ENCODE results near the gene PLPP4. TPM values are rescaled to one million over a fixed set of nuclear protein-coding genes. Genes with fewer than 3 reads are reported as not detected.

PLPP4 gene
- total RNA-seq, 1 experiment from 2014 or later: 10.7 TPM

DNA sequence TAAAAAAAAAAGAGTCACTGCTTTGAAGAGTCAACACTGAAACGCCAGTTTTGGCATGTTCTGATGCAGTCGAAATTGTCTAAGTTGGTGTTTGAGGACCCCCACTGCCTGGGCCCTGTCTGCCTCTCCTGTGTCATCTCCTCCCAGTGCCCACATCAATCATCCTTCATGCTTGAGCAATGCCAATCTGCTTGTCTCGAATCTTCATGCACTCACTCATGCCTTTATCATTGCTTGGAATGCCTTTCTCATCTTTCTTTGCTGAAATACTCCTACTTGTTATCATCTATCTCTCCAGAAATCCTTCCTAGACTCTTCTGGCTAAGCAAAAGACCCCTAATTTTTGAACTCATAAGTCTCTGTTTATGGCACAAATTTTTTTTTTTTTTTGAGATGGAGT lies 42.1 kb upstream of the PLPP4 start:
- TF ChIP-seq EZH2 (IDR thresholded peaks at IDR 0.05; ENCODE audit: low read length, unreplicated experiment): no peak
- TF ChIP-seq, protein P1, sequence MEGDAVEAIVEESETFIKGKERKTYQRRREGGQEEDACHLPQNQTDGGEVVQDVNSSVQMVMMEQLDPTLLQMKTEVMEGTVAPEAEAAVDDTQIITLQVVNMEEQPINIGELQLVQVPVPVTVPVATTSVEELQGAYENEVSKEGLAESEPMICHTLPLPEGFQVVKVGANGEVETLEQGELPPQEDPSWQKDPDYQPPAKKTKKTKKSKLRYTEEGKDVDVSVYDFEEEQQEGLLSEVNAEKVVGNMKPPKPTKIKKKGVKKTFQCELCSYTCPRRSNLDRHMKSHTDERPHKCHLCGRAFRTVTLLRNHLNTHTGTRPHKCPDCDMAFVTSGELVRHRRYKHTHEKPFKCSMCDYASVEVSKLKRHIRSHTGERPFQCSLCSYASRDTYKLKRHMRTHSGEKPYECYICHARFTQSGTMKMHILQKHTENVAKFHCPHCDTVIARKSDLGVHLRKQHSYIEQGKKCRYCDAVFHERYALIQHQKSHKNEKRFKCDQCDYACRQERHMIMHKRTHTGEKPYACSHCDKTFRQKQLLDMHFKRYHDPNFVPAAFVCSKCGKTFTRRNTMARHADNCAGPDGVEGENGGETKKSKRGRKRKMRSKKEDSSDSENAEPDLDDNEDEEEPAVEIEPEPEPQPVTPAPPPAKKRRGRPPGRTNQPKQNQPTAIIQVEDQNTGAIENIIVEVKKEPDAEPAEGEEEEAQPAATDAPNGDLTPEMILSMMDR (conservative IDR thresholded peaks at IDR 0.05; ENCODE audit: low read depth, low read length): no peak
- no peak for TF ChIP-seq EZH2phosphoT487 (IDR thresholded peaks at IDR 0.05; ENCODE audit: borderline replicate concordance, low read length)
- no TSS peak for BruUV-seq (replicated peaks)
- Histone ChIP-seq H3F3A (ENCODE audit: low read length, unreplicated experiment) (peaks cover 4% of the 10 kb centered on the region), H3K4me1 (ENCODE audit: insufficient read depth, low read length) (peaks cover 16% of the 10 kb centered on the region), H4K20me1 (ENCODE audit: low read length) (no peaks in the 10 kb centered on the region), H3K9me2 (replicated peaks; ENCODE audit: low read length) (no peaks in the 10 kb centered on the region), H3K9me3 (ENCODE audit: low read length) (no peaks in the 10 kb centered on the region), H2AFZ (ENCODE audit: low read length) (no peak overlapping the region), H3K4me3 (ENCODE audit: low read length) (no peak overlapping the region), H3K9ac (ENCODE audit: low read length) (no peak overlapping the region), H3K27me3 (ENCODE audit: low read length) (no peaks in the 10 kb centered on the region), H3K27ac (ENCODE audit: low read length) (no peak overlapping the region), H3K79me2 (ENCODE audit: low read length) (no peaks in the 10 kb centered on the region), H3K4me2 (ENCODE audit: low read length) (no peak overlapping the region), H3K36me3 (ENCODE audit: low read depth, low read length) (no peaks in the 10 kb centered on the region)
- no peak for ATAC-seq
- CTCF ChIA-PET: no interaction called here
- intact Hi-C loops (cut with micrococcal nuclease): no loop called here
- DNase-seq: no peak
- POLR2A ChIA-PET (ENCODE audit: unreplicated experiment): no interaction called here

DNA sequence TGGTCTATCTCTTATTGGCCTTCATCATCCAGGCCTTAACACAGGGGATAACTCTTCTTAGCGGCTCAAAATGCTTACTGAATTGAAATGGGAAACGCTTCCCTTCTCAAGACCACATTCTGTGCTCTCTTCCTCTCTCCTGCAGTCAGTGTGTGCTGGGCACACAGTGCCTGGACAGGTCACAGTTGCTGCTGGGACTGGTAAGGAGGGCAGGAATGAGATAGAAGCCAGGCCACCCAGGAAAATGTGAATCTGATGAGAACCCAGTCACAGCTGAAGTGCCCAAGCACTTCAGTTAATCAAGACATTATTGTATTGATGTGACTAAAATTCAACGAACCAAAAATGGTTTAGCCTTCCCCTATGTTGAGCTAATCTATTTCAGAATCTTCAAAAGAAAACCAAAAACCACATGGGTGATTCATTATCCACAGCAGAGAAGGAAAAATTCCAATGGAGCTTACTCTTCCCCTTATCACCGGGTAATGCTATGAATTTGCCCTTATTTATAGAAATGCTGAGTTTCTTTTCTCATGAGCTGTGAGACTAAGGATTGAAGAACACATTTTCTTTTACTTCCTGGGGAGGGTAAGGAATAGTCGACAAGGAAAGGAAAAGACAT lies 41.2 kb upstream of the PLPP4 start:
- ATAC-seq: peak; percentile 90

More for the DNA sequence above, 41.2 kb upstream of the PLPP4 start:
- no peaks in the 10 kb centered on the region for H3K9me3 ChIP-seq (ENCODE audit: low read length)
- peak overlapping the region; percentile 37; the same call in 1 of the 2 replicates for H3K9ac ChIP-seq (ENCODE audit: low read length)
- CTCF ChIA-PET: no interaction called here
- H3K36me3 ChIP-seq (ENCODE audit: low read depth, low read length): no peaks in the 10 kb centered on the region
- BruUV-seq (replicated peaks): no TSS peak
- H3K4me1 ChIP-seq (ENCODE audit: insufficient read depth, low read length): peaks cover 16% of the 10 kb centered on the region
- 0 out of 2 replicates have a peak overlapping the region, but pooled peaks have one; percentile 40 for H2AFZ ChIP-seq (ENCODE audit: low read length)
- no peaks in the 10 kb centered on the region for H3K27me3 ChIP-seq (ENCODE audit: low read length)
- peak; percentile 88 for DNase-seq
- no peak for TF ChIP-seq EZH2phosphoT487 (IDR thresholded peaks at IDR 0.05; ENCODE audit: borderline replicate concordance, low read length)
- no peak for TF ChIP-seq EZH2 (IDR thresholded peaks at IDR 0.05; ENCODE audit: low read length, unreplicated experiment)
- TF ChIP-seq, protein P1 (conservative IDR thresholded peaks at IDR 0.05; ENCODE audit: low read depth, low read length): no peak
- no peaks in the 10 kb centered on the region for H3K9me2 ChIP-seq (replicated peaks; ENCODE audit: low read length)
- POLR2A ChIA-PET (ENCODE audit: unreplicated experiment): interaction anchor here (0.5 to 0.6 kb wide), 3 partner anchors 287 to 1389 kb away, joined by 3 to 8 read pairs (median 6); no protein-coding TSS in a partner anchor
- H3K4me3 ChIP-seq (ENCODE audit: low read length): peak overlapping the region; percentile 35; the same call in 1 of the 2 replicates
- peak overlapping the region; percentile 88 for H3K27ac ChIP-seq (ENCODE audit: low read length)
- H3F3A ChIP-seq (ENCODE audit: low read length, unreplicated experiment): peaks cover 4% of the 10 kb centered on the region
- no peaks in the 10 kb centered on the region for H4K20me1 ChIP-seq (ENCODE audit: low read length)
- intact Hi-C loops (cut with micrococcal nuclease): no loop called here
- H3K4me2 ChIP-seq (ENCODE audit: low read length): peak overlapping the region; percentile 74
- no peaks in the 10 kb centered on the region for H3K79me2 ChIP-seq (ENCODE audit: low read length)

All from PC-3 (cell line).